SKM-1 treated with dmso at 0.1 percent for 144 hours (cell line): ENCODE results near the gene RABGAP1.

ENCODE experiments used
- DNase-seq: peaks from one replicate; lab custom pipeline; 2025; ENCODE audit not compliant: unreplicated experiment; lab: John Stamatoyannopoulos, UW

The RABGAP1 gene

GRCh38 chr9:123044586-123044985 is 103.8 kb downstream of the RABGAP1 start:
- no peak for DNase-seq

GRCh38 chr9:123046406-123047195 is 105.8 kb downstream of the RABGAP1 start:
- no peak for DNase-seq

- no peak for DNase-seq
Measured at GRCh38 chr9:123048748-123049147, 107.9 kb downstream of the RABGAP1 start.

- DNase-seq, result no peak
Measured at GRCh38 chr9:123049589-123050222, 108.9 kb downstream of the RABGAP1 start.

GRCh38 chr9:123053046-123053445 is 112.2 kb downstream of the RABGAP1 start:
- no peak for DNase-seq

GRCh38 chr9:123053711-123054110 is 112.9 kb downstream of the RABGAP1 start:
- DNase-seq, result no peak

- DNase-seq, result no peak
Measured at GRCh38 chr9:123058834-123059233, 118.0 kb downstream of the RABGAP1 start.

- DNase-seq, result no peak
Measured at GRCh38 chr9:123059472-123060220, 118.8 kb downstream of the RABGAP1 start.

- DNase-seq, result no peak
Measured at GRCh38 chr9:123061216-123061615, 120.4 kb downstream of the RABGAP1 start.

- DNase-seq, result no peak
Measured at GRCh38 chr9:123062351-123063176, 121.7 kb downstream of the RABGAP1 start.

GRCh38 chr9:123063177-123063598 is 122.4 kb downstream of the RABGAP1 start:
- DNase-seq, result no peak

GRCh38 chr9:123063896-123064295 is 123.1 kb downstream of the RABGAP1 start:
- DNase-seq, result no peak

- DNase-seq, result no peak
Measured at GRCh38 chr9:123064716-123065115, 123.9 kb downstream of the RABGAP1 start.

- DNase-seq, result no peak
Measured at GRCh38 chr9:123065196-123065595, 124.4 kb downstream of the RABGAP1 start.

GRCh38 chr9:123067136-123067535 is 126.3 kb downstream of the RABGAP1 start:
- no peak for DNase-seq

GRCh38 chr9:123069010-123069481 is 128.2 kb downstream of the RABGAP1 start:
- no peak for DNase-seq

GRCh38 chr9:123070198-123070597 is 129.4 kb downstream of the RABGAP1 start:
- no peak for DNase-seq

GRCh38 chr9:123072407-123072995 is 131.7 kb downstream of the RABGAP1 start:
- no peak for DNase-seq

- no peak for DNase-seq
Measured at GRCh38 chr9:123073441-123073840, 132.6 kb downstream of the RABGAP1 start.

GRCh38 chr9:123073991-123074422 is 133.2 kb downstream of the RABGAP1 start:
- no peak for DNase-seq
